ENCODE measurements around the gene FSTL4. TPM values are rescaled to one million over a fixed set of nuclear protein-coding genes. Genes with fewer than 3 reads are reported as not detected.
"Not testable (repeated sequence)": the region's sequence is repeated elsewhere in the genome, so short reads cannot be mapped to it uniquely, and the experiment has no call there.

The FSTL4 gene
- total RNA-seq, 1 donor from 2014 or later: not detected

- DNase-seq (ENCODE audit: low spot score); H3K4me3 Mint-ChIP-seq; intact Hi-C loops (cut with micrococcal nuclease); H3K27ac Mint-ChIP-seq; H3K4me1 Mint-ChIP-seq (ENCODE audit: low read depth); H3K27me3 Mint-ChIP-seq (ENCODE audit: insufficient read depth); H3K9me3 Mint-ChIP-seq; H3K36me3 Mint-ChIP-seq (ENCODE audit: low read depth): not testable (repeated sequence)
These were observed 167.1 kb downstream of the FSTL4 start for GRCh38 chr5:133445204-133445603.

GRCh38 chr5:133444711-133445110 lies 167.6 kb downstream of the FSTL4 start:
- intact Hi-C loops (cut with micrococcal nuclease): no loop called here
- Mint-ChIP-seq H3K4me1 (ENCODE audit: low read depth) (no peaks in the 10 kb centered on the region), H3K36me3 (ENCODE audit: low read depth) (no peaks in the 10 kb centered on the region)

GRCh38 chr5:133441166-133441815 lies 171.1 kb downstream of the FSTL4 start:
- intact Hi-C loops (cut with micrococcal nuclease): no loop called here
- no peaks in the 10 kb centered on the region for H3K9me3 Mint-ChIP-seq
- H3K4me3 Mint-ChIP-seq: no peak overlapping the region
- H3K4me1 Mint-ChIP-seq (ENCODE audit: low read depth): no peaks in the 10 kb centered on the region
- H3K27me3 Mint-ChIP-seq (ENCODE audit: insufficient read depth): peaks cover 9% of the 10 kb centered on the region
- no peak for DNase-seq (ENCODE audit: low spot score)
- no peaks in the 10 kb centered on the region for H3K36me3 Mint-ChIP-seq (ENCODE audit: low read depth)
- H3K27ac Mint-ChIP-seq: no peak overlapping the region

More at GRCh38 chr5:133444711-133445110, 167.6 kb downstream of the FSTL4 start:
- no peak for DNase-seq (ENCODE audit: low spot score)
- H3K27me3 Mint-ChIP-seq (ENCODE audit: insufficient read depth): peaks cover 2% of the 10 kb centered on the region
- H3K4me3 Mint-ChIP-seq: no peak overlapping the region
- no peaks in the 10 kb centered on the region for H3K9me3 Mint-ChIP-seq
- H3K27ac Mint-ChIP-seq: no peak overlapping the region

- DNase-seq (ENCODE audit: low spot score): no peak
These were observed 171.8 kb downstream of the FSTL4 start for GRCh38 chr5:133440467-133441115.

GRCh38 chr5:133439859-133440258 lies 172.5 kb downstream of the FSTL4 start:
- H3K4me3 Mint-ChIP-seq: no peak overlapping the region
- intact Hi-C loops (cut with micrococcal nuclease): no loop called here
- no peaks in the 10 kb centered on the region for H3K4me1 Mint-ChIP-seq (ENCODE audit: low read depth)
- no peaks in the 10 kb centered on the region for H3K9me3 Mint-ChIP-seq
- no peaks in the 10 kb centered on the region for H3K36me3 Mint-ChIP-seq (ENCODE audit: low read depth)
- H3K27ac Mint-ChIP-seq: no peak overlapping the region
- DNase-seq (ENCODE audit: low spot score): no peak
- peaks cover 11% of the 10 kb centered on the region for H3K27me3 Mint-ChIP-seq (ENCODE audit: insufficient read depth)

More at GRCh38 chr5:133440467-133441115, 171.8 kb downstream of the FSTL4 start:
- Mint-ChIP-seq H3K9me3 (no peaks in the 10 kb centered on the region), H3K4me1 (ENCODE audit: low read depth) (no peaks in the 10 kb centered on the region), H3K4me3 (no peak overlapping the region), H3K36me3 (ENCODE audit: low read depth) (no peaks in the 10 kb centered on the region), H3K27ac (no peak overlapping the region), H3K27me3 (ENCODE audit: insufficient read depth) (peaks cover 11% of the 10 kb centered on the region)
- intact Hi-C loops (cut with micrococcal nuclease): no loop called here

GRCh38 chr5:133438487-133438886 lies 173.9 kb downstream of the FSTL4 start:
- H3K27ac Mint-ChIP-seq: no peak overlapping the region
- H3K4me3 Mint-ChIP-seq: no peak overlapping the region
- peaks cover 13% of the 10 kb centered on the region for H3K27me3 Mint-ChIP-seq (ENCODE audit: insufficient read depth)
- intact Hi-C loops (cut with micrococcal nuclease): no loop called here
- DNase-seq (ENCODE audit: low spot score): no peak
- no peaks in the 10 kb centered on the region for H3K9me3 Mint-ChIP-seq
- H3K4me1 Mint-ChIP-seq (ENCODE audit: low read depth): no peaks in the 10 kb centered on the region
- no peaks in the 10 kb centered on the region for H3K36me3 Mint-ChIP-seq (ENCODE audit: low read depth)

- H3K4me1 Mint-ChIP-seq (ENCODE audit: low read depth): no peaks in the 10 kb centered on the region
- intact Hi-C loops (cut with micrococcal nuclease): no loop called here
- no peaks in the 10 kb centered on the region for H3K36me3 Mint-ChIP-seq (ENCODE audit: low read depth)
- DNase-seq (ENCODE audit: low spot score): no peak
- H3K27me3 Mint-ChIP-seq (ENCODE audit: insufficient read depth): peaks cover 20% of the 10 kb centered on the region
- no peaks in the 10 kb centered on the region for H3K9me3 Mint-ChIP-seq
- H3K27ac Mint-ChIP-seq: no peak overlapping the region
- no peak overlapping the region for H3K4me3 Mint-ChIP-seq
These were observed 178.0 kb downstream of the FSTL4 start for GRCh38 chr5:133434336-133434735.

- Mint-ChIP-seq H3K27ac (no peak overlapping the region), H3K4me3 (no peak overlapping the region), H3K4me1 (ENCODE audit: low read depth) (no peaks in the 10 kb centered on the region), H3K27me3 (ENCODE audit: insufficient read depth) (peaks cover 20% of the 10 kb centered on the region), H3K9me3 (no peaks in the 10 kb centered on the region), H3K36me3 (ENCODE audit: low read depth) (no peaks in the 10 kb centered on the region)
- intact Hi-C loops (cut with micrococcal nuclease): no loop called here
- no peak for DNase-seq (ENCODE audit: low spot score)
These were observed 178.7 kb downstream of the FSTL4 start for GRCh38 chr5:133433641-133434040.

GRCh38 chr5:133432956-133433532 lies 179.3 kb downstream of the FSTL4 start:
- H3K4me3 Mint-ChIP-seq: no peak overlapping the region
- H3K27ac Mint-ChIP-seq: no peak overlapping the region
- H3K4me1 Mint-ChIP-seq (ENCODE audit: low read depth): no peaks in the 10 kb centered on the region
- H3K27me3 Mint-ChIP-seq (ENCODE audit: insufficient read depth): peaks cover 20% of the 10 kb centered on the region
- H3K36me3 Mint-ChIP-seq (ENCODE audit: low read depth): no peaks in the 10 kb centered on the region
- no peaks in the 10 kb centered on the region for H3K9me3 Mint-ChIP-seq
- no peak for DNase-seq (ENCODE audit: low spot score)
- intact Hi-C loops (cut with micrococcal nuclease): no loop called here

- intact Hi-C loops (cut with micrococcal nuclease): no loop called here
- H3K36me3 Mint-ChIP-seq (ENCODE audit: low read depth): no peaks in the 10 kb centered on the region
- no peak overlapping the region for H3K27ac Mint-ChIP-seq
- peaks cover 18% of the 10 kb centered on the region for H3K27me3 Mint-ChIP-seq (ENCODE audit: insufficient read depth)
- H3K4me1 Mint-ChIP-seq (ENCODE audit: low read depth): no peaks in the 10 kb centered on the region
- DNase-seq (ENCODE audit: low spot score): no peak
- no peaks in the 10 kb centered on the region for H3K9me3 Mint-ChIP-seq
- H3K4me3 Mint-ChIP-seq: no peak overlapping the region
These were observed 180.9 kb downstream of the FSTL4 start for GRCh38 chr5:133431326-133431865.

GRCh38 chr5:133430095-133430494 lies 182.2 kb downstream of the FSTL4 start:
- no peak overlapping the region for H3K4me3 Mint-ChIP-seq
- H3K4me1 Mint-ChIP-seq (ENCODE audit: low read depth): no peaks in the 10 kb centered on the region
- no peak overlapping the region for H3K27ac Mint-ChIP-seq
- peaks cover 16% of the 10 kb centered on the region for H3K27me3 Mint-ChIP-seq (ENCODE audit: insufficient read depth)
- intact Hi-C loops (cut with micrococcal nuclease): no loop called here
- H3K9me3 Mint-ChIP-seq: no peaks in the 10 kb centered on the region
- DNase-seq (ENCODE audit: low spot score): no peak
- no peaks in the 10 kb centered on the region for H3K36me3 Mint-ChIP-seq (ENCODE audit: low read depth)

GRCh38 chr5:133429046-133429445 lies 183.3 kb downstream of the FSTL4 start:
- no peak for DNase-seq (ENCODE audit: low spot score)
- no peaks in the 10 kb centered on the region for H3K9me3 Mint-ChIP-seq
- no peak overlapping the region for H3K27ac Mint-ChIP-seq
- H3K27me3 Mint-ChIP-seq (ENCODE audit: insufficient read depth): peaks cover 15% of the 10 kb centered on the region
- H3K36me3 Mint-ChIP-seq (ENCODE audit: low read depth): no peaks in the 10 kb centered on the region
- no peak overlapping the region for H3K4me3 Mint-ChIP-seq
- intact Hi-C loops (cut with micrococcal nuclease): no loop called here
- peaks cover 2% of the 10 kb centered on the region for H3K4me1 Mint-ChIP-seq (ENCODE audit: low read depth)

- no peaks in the 10 kb centered on the region for H3K9me3 Mint-ChIP-seq
- peaks cover 16% of the 10 kb centered on the region for H3K27me3 Mint-ChIP-seq (ENCODE audit: insufficient read depth)
- no peak overlapping the region for H3K4me3 Mint-ChIP-seq
- H3K4me1 Mint-ChIP-seq (ENCODE audit: low read depth): peaks cover 10% of the 10 kb centered on the region
- no peak overlapping the region for H3K27ac Mint-ChIP-seq
- DNase-seq (ENCODE audit: low spot score): no peak
- intact Hi-C loops (cut with micrococcal nuclease): no loop called here
- H3K36me3 Mint-ChIP-seq (ENCODE audit: low read depth): no peaks in the 10 kb centered on the region
These were observed 184.2 kb downstream of the FSTL4 start for GRCh38 chr5:133428072-133428660.

All from activated T-helper 1 cell treated with anti-CD3 and anti-CD28 coated beads, Interleukin-12 subunit alpha, Interleukin-12 subunit beta, Interleukin-2, Interleukin-4 antibody, amounts not matched to agents 30 ng/mL and 10 ng/mL and 1 ng/mL, durations not matched to agents 14 hours and 24 hours and 36 hours (primary cell).